Endothelial cell of umbilical vein (primary cell): ENCODE results near the gene COL18A1. TPM values are rescaled to one million over a fixed set of nuclear protein-coding genes. Genes with fewer than 3 reads are reported as not detected.

ENCODE experiments used
- BruUV-seq: library from RNA; stranded (reverse); fragments of 400-500 nt; replicated peaks from 2 replicates; lab custom pipeline; 2021; lab: Mats Ljungman, UMichigan
- CTCF ChIA-PET: fragments of 300-600, 350-600 bp; sonication (Branson Sonifier 250); formaldehyde crosslinking; loops from one replicate; lab custom pipeline; 2021; ENCODE audit warnings: antibody characterized with exemption, inconsistent platforms; lab: Charles Lee
- POLR2A ChIA-PET: fragments of 300-600, 350-600 bp; sonication (Branson Sonifier 250); formaldehyde crosslinking; loops from one replicate; lab custom pipeline; 2021; ENCODE audit warnings: antibody characterized with exemption, inconsistent platforms; lab: Charles Lee
- DNase-seq: peaks from one replicate; pipeline ENCODE4 v3.0.0-alpha.2; 2011; ENCODE audit warnings: low read depth, low spot score
- FAIRE-seq: peaks from 2 replicates; lab custom pipeline; 2011; peaks lifted over from hg19 to GRCh38; lab: Jason Lieb, UNC
- H2AFZ ChIP-seq: 2 replicates; pipeline ENCODE4 v1.6.0; 2012; ENCODE audit warnings: low read depth, low read length, control low read depth, inconsistent platforms
- H3K27ac ChIP-seq: 2 replicates; pipeline ENCODE4 v1.5.1; 2011; ENCODE audit warnings: low read depth, mild to moderate bottlenecking, control low read depth, low read length, moderate library complexity; ENCODE audit not compliant: insufficient read depth
- H3K27me3 ChIP-seq, 2 experiments: 2 replicates each; pipeline versions ENCODE4 v1.6.0 to v1.6.1; 2011; ENCODE audit warnings: low read length in 2 of 2, mixed read lengths in 1 of 2; ENCODE audit not compliant: control insufficient read depth in 2 of 2, insufficient read depth in 2 of 2
- H3K36me3 ChIP-seq, 2 experiments: 2 replicates in 1 of 2; 3 replicates in 1 of 2; pipeline ENCODE4 v1.5.1; 2011; ENCODE audit warnings: low read length in 2 of 2, mild to moderate bottlenecking in 1 of 2, moderate library complexity in 1 of 2; ENCODE audit not compliant: control insufficient read depth in 2 of 2, insufficient read depth in 2 of 2; ENCODE audit errors: extremely low read depth in 1 of 2
- H3K4me1 ChIP-seq: 3 replicates; pipeline ENCODE4 v1.5.1; 2011; ENCODE audit warnings: mild to moderate bottlenecking, low read length; ENCODE audit not compliant: control insufficient read depth, insufficient read depth; ENCODE audit errors: extremely low read depth
- H3K4me2 ChIP-seq: 2 replicates; pipeline ENCODE4 v1.6.1; 2011; ENCODE audit warnings: low read length, control low read depth, mixed read lengths; ENCODE audit not compliant: insufficient read depth
- H3K4me3 ChIP-seq, 3 experiments: fragments of 200-600 bp in 1 of 3; sonication (generic), shearing (Covaris generic) in 1 of 3; replicated peaks in 1 of 3; 2 replicates each; pipeline ENCODE4 v1.5.1; 2011 to 2016; ENCODE audit warnings: control low read depth in 3 of 3, low read length in 3 of 3, mild to moderate bottlenecking in 2 of 3, inconsistent platforms in 1 of 3, low read depth in 1 of 3, moderate library complexity in 1 of 3; ENCODE audit not compliant: insufficient read depth in 1 of 3
- H3K79me2 ChIP-seq: 2 replicates; pipeline ENCODE4 v1.6.0; 2012; ENCODE audit warnings: low read length, inconsistent platforms; ENCODE audit not compliant: control insufficient read depth, insufficient read depth
- H3K9ac ChIP-seq: replicated peaks from 2 replicates; pipeline ENCODE3; 2011; ENCODE audit warnings: low read length, control low read depth; ENCODE audit not compliant: insufficient read depth; ENCODE audit errors: extremely low read depth
- H3K9me1 ChIP-seq: replicated peaks from 3 replicates; pipeline ENCODE4 v1.6.0; 2011; ENCODE audit warnings: mild to moderate bottlenecking, low read length; ENCODE audit not compliant: control insufficient read depth, insufficient read depth; ENCODE audit errors: extremely low read depth
- H3K9me3 ChIP-seq: replicated peaks from 2 replicates; pipeline ENCODE4 v1.5.1; 2012; ENCODE audit warnings: low read length, inconsistent platforms; ENCODE audit not compliant: control insufficient read depth, insufficient read depth
- H4K20me1 ChIP-seq: replicated peaks from 2 replicates; pipeline ENCODE3; 2011; ENCODE audit warnings: mild to moderate bottlenecking, low read length; ENCODE audit not compliant: control insufficient read depth, insufficient read depth; ENCODE audit errors: extremely low read depth
- EZH2 ChIP-seq: IDR thresholded peaks from 2 replicates; pipeline ENCODE4 v1.6.1; 2012; ENCODE audit warnings: borderline replicate concordance, low read depth, mild to moderate bottlenecking, moderate library complexity, low read length, inconsistent platforms; ENCODE audit not compliant: severe bottlenecking
- FOS ChIP-seq: IDR thresholded peaks from 2 replicates; pipeline ENCODE4 v1.6.1; 2011; ENCODE audit warnings: mild to moderate bottlenecking, low read length, moderate library complexity, borderline replicate concordance; ENCODE audit not compliant: insufficient read depth
- GATA2 ChIP-seq: IDR thresholded peaks from 2 replicates; pipeline ENCODE4 v1.7.0; 2011; ENCODE audit warnings: low read depth, mild to moderate bottlenecking, moderate library complexity, mixed read lengths, low read length; ENCODE audit not compliant: insufficient read length, insufficient read depth
- JUN ChIP-seq: IDR thresholded peaks from 2 replicates; pipeline ENCODE4 v1.6.1; 2011; ENCODE audit warnings: borderline replicate concordance, low read depth; ENCODE audit not compliant: insufficient read length, insufficient read depth
- MYC ChIP-seq: IDR thresholded peaks from one replicate; pipeline ENCODE4 v1.6.1; 2011; ENCODE audit warnings: mild to moderate bottlenecking, low read depth, low read length
- POLR2A ChIP-seq: IDR thresholded peaks from 2 replicates; pipeline ENCODE4 v1.6.1; 2012; ENCODE audit warnings: low read depth, mild to moderate bottlenecking, control low read depth, low read length
- POLR2AphosphoS5 ChIP-seq: IDR thresholded peaks from 2 replicates; pipeline ENCODE4 v1.6.1; 2012; ENCODE audit warnings: low read depth, mild to moderate bottlenecking, control low read depth, low read length, moderate library complexity; ENCODE audit not compliant: insufficient read depth
- dilution Hi-C: fragments of 300-500 bp; cut with MboI; formaldehyde crosslinking; loops from one replicate; pipeline ENCODE4 v1.15.0; 2019; ENCODE audit warnings: low sequenced_read_pairs; ENCODE audit not compliant: extremely low pct_ligation_motif_present
- intact Hi-C: fragments of 100-400 bp; cut with micrococcal nuclease; formaldehyde crosslinking; loops from one replicate; pipeline ENCODE4 v1.10.0; 2022
- polyA plus RNA-seq, 4 experiments: library from polyadenylated mRNA; depleted of rRNA in 3 of 4; stranded (reverse) in 3 of 4; unstranded in 1 of 4; fragments of >200 nt; gene quantifications; 2 replicates each; pipeline versions ENCODE4 v1.2.1 to v1.2.3, GENCODE V29; 2011 to 2012; ENCODE audit warnings: missing spikeins in 1 of 4
- total RNA-seq: library from RNA; stranded (reverse); gene quantifications from 2 replicates; pipeline ENCODE4 v1.2.3, GENCODE V29; 2021
- TF ChIP-seq, protein P1 (sequence below), 2 donors: IDR thresholded peaks; 1 replicate in 1 of 2; 2 replicates in 1 of 2; pipeline ENCODE4 v1.5.1; 2011; ENCODE audit warnings: low read length in 2 of 2, mild to moderate bottlenecking in 2 of 2, moderate library complexity in 2 of 2, control low read depth in 1 of 2, inconsistent platforms in 1 of 2, low read depth in 1 of 2; ENCODE audit not compliant: insufficient read depth in 1 of 2; ENCODE audit errors: extremely low read depth in 1 of 2
- TF ChIP-seq, protein P2 (sequence below): IDR thresholded peaks from 2 replicates; pipeline ENCODE4 v1.6.1; 2011; ENCODE audit not compliant: insufficient read depth, insufficient read length

The COL18A1 gene
- total and polyA plus RNA-seq, 2 donors (not counting 3 experiments of a cell fraction or from before 2014, with no cell fraction given), result 198 to 252 TPM

DNA sequence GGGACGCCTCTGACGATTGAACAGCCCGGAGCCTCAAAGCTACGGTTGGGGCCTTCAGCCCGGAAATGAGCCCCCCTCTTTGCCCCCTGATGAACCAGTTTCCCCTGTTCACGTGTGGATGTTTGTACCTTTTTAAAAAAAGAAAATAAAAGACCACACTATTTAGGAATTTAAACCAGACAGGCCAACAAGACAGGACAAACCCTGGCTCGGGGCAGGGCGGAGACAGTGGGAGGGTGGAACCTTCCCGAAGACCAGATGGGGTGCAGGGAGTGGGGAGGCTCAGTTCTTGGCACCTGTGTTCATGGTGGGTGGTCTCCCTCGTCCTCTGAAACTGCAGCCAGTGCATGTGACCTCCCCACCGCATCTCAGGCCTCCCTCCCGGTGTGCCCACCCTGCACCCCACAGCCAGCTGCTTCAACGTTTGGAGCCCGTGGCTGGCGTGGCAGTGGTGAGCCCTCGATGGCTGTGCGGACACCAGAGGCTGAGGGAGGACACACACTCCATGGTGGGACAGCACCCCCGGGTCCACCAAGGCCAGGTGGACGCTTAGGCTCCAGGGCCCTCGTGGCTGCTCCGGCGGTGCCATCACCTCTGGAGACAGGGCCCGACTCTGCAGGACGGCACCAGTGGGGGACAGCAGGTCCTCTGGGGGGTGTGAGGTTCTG lies 45.6 kb downstream of the COL18A1 start:
- POLR2A ChIA-PET, result no interaction called here

More for the DNA sequence above, 45.6 kb downstream of the COL18A1 start:
- Histone ChIP-seq H3K9me1 (no peaks in the 10 kb centered on the region), H3K27ac (no peak overlapping the region), H3K79me2 (peaks cover 67% of the 10 kb centered on the region), H3K36me3 (peaks cover 0 to under 1% of the 10 kb centered on the region in 2 experiments), H2AFZ (no peak overlapping the region), H3K4me3 (no peak overlapping the region), H3K4me2 (no peak overlapping the region), H3K9me3 (no peaks in the 10 kb centered on the region), H3K27me3 (no peaks in the 10 kb centered on the region), H3K4me1 (no peaks in the 10 kb centered on the region), H3K9ac (no peak overlapping the region), H4K20me1 (no peaks in the 10 kb centered on the region)
- intact Hi-C loops, result no loop called here
- TF ChIP-seq MYC (no peak), POLR2A (no peak), GATA2 (no peak), JUN (no peak), POLR2AphosphoS5 (no peak), EZH2 (no peak), FOS (no peak)
- TF ChIP-seq, protein P1, sequence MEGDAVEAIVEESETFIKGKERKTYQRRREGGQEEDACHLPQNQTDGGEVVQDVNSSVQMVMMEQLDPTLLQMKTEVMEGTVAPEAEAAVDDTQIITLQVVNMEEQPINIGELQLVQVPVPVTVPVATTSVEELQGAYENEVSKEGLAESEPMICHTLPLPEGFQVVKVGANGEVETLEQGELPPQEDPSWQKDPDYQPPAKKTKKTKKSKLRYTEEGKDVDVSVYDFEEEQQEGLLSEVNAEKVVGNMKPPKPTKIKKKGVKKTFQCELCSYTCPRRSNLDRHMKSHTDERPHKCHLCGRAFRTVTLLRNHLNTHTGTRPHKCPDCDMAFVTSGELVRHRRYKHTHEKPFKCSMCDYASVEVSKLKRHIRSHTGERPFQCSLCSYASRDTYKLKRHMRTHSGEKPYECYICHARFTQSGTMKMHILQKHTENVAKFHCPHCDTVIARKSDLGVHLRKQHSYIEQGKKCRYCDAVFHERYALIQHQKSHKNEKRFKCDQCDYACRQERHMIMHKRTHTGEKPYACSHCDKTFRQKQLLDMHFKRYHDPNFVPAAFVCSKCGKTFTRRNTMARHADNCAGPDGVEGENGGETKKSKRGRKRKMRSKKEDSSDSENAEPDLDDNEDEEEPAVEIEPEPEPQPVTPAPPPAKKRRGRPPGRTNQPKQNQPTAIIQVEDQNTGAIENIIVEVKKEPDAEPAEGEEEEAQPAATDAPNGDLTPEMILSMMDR (IDR thresholded peaks at IDR 0.05; ENCODE audit: extremely low read depth in 1 of 2, insufficient read depth in 1 of 2, low read depth in 1 of 2, low read length in 2 of 2), result no peak
- TF ChIP-seq, protein P2, sequence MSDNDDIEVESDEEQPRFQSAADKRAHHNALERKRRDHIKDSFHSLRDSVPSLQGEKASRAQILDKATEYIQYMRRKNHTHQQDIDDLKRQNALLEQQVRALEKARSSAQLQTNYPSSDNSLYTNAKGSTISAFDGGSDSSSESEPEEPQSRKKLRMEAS, result no peak
- FAIRE-seq, result no peak
- dilution Hi-C loops, result no loop called here
- BruUV-seq, result no TSS peak
- no peak for DNase-seq
- CTCF ChIA-PET, result interaction anchor here (1.3 kb wide), 1 partner anchor 11 kb away, joined by 3 read pairs; no protein-coding TSS in a partner anchor
